Measurements from ENCODE around the gene PFAS.

PFAS gene

GRCh38 chr17:8231701-8232100, 17.4 kb upstream of the PFAS start:
- Histone ChIP-seq H3K27ac (ENCODE audit: low read depth, low read length, poor library complexity, severe bottlenecking) (no peak overlapping the region), H3K79me2 (ENCODE audit: insufficient read depth, low read length) (no peaks in the 10 kb centered on the region), H3K9me3 (ENCODE audit: low read length) (no peaks in the 10 kb centered on the region), H3K4me1 (ENCODE audit: insufficient read depth, low read length, severe bottlenecking) (peaks cover under 1% of the 10 kb centered on the region), H3K9me2 (ENCODE audit: low read depth, low read length) (no peaks in the 10 kb centered on the region), H3K36me3 (ENCODE audit: insufficient read depth, low read length) (peaks cover 98% of the 10 kb centered on the region), H3K4me2 (ENCODE audit: low read length) (no peak overlapping the region), H3K9ac (ENCODE audit: low read length) (no peak overlapping the region), H3K27me3 (ENCODE audit: insufficient read depth, low read length) (no peaks in the 10 kb centered on the region), H2AFZ (ENCODE audit: low read length) (no peak overlapping the region), H3K4me3 (ENCODE audit: low read depth, low read length, poor library complexity, severe bottlenecking) (no peak overlapping the region), H3F3A (ENCODE audit: insufficient read depth, low read length) (no peaks in the 10 kb centered on the region), H4K20me1 (ENCODE audit: insufficient read depth, low read length) (no peaks in the 10 kb centered on the region)
- TF ChIP-seq CTCF (IDR thresholded peaks at IDR 0.05; ENCODE audit: low read length) (no peak), EZH2 (IDR thresholded peaks at IDR 0.05; ENCODE audit: borderline replicate concordance, low read length) (no peak)

GRCh38 chr17:8234361-8235270, 14.5 kb upstream of the PFAS start:
- no peaks in the 10 kb centered on the region for H3K4me1 ChIP-seq (ENCODE audit: insufficient read depth, low read length, severe bottlenecking)
- H3K9me3 ChIP-seq (ENCODE audit: low read length): no peaks in the 10 kb centered on the region
- no peaks in the 10 kb centered on the region for H3F3A ChIP-seq (ENCODE audit: insufficient read depth, low read length)
- H3K27me3 ChIP-seq (ENCODE audit: insufficient read depth, low read length): no peaks in the 10 kb centered on the region
- no peak overlapping the region for H3K9ac ChIP-seq (ENCODE audit: low read length)
- H3K36me3 ChIP-seq (ENCODE audit: insufficient read depth, low read length): peaks cover 96% of the 10 kb centered on the region
- TF ChIP-seq EZH2 (IDR thresholded peaks at IDR 0.05; ENCODE audit: borderline replicate concordance, low read length) (no peak), CTCF (IDR thresholded peaks at IDR 0.05; ENCODE audit: low read length) (no peak)
- H2AFZ ChIP-seq (ENCODE audit: low read length): no peak overlapping the region
- no peaks in the 10 kb centered on the region for H3K79me2 ChIP-seq (ENCODE audit: insufficient read depth, low read length)
- no peaks in the 10 kb centered on the region for H3K9me2 ChIP-seq (ENCODE audit: low read depth, low read length)
- H4K20me1 ChIP-seq (ENCODE audit: insufficient read depth, low read length): no peaks in the 10 kb centered on the region
- H3K4me2 ChIP-seq (ENCODE audit: low read length): no peak overlapping the region
- H3K4me3 ChIP-seq (ENCODE audit: low read depth, low read length, poor library complexity, severe bottlenecking): no peak overlapping the region
- no peak overlapping the region for H3K27ac ChIP-seq (ENCODE audit: low read depth, low read length, poor library complexity, severe bottlenecking)

GRCh38 chr17:8235676-8236075, 13.4 kb upstream of the PFAS start:
- no peaks in the 10 kb centered on the region for H3K79me2 ChIP-seq (ENCODE audit: insufficient read depth, low read length)
- H3K36me3 ChIP-seq (ENCODE audit: insufficient read depth, low read length): peaks cover 94% of the 10 kb centered on the region
- no peaks in the 10 kb centered on the region for H3K4me1 ChIP-seq (ENCODE audit: insufficient read depth, low read length, severe bottlenecking)
- no peak overlapping the region for H2AFZ ChIP-seq (ENCODE audit: low read length)
- no peak overlapping the region for H3K27ac ChIP-seq (ENCODE audit: low read depth, low read length, poor library complexity, severe bottlenecking)
- no peak overlapping the region for H3K4me2 ChIP-seq (ENCODE audit: low read length)
- no peaks in the 10 kb centered on the region for H3K9me3 ChIP-seq (ENCODE audit: low read length)
- no peaks in the 10 kb centered on the region for H4K20me1 ChIP-seq (ENCODE audit: insufficient read depth, low read length)
- TF ChIP-seq EZH2 (IDR thresholded peaks at IDR 0.05; ENCODE audit: borderline replicate concordance, low read length) (no peak), CTCF (IDR thresholded peaks at IDR 0.05; ENCODE audit: low read length) (no peak)
- H3K9me2 ChIP-seq (ENCODE audit: low read depth, low read length): no peaks in the 10 kb centered on the region
- no peaks in the 10 kb centered on the region for H3F3A ChIP-seq (ENCODE audit: insufficient read depth, low read length)
- H3K27me3 ChIP-seq (ENCODE audit: insufficient read depth, low read length): no peaks in the 10 kb centered on the region
- H3K4me3 ChIP-seq (ENCODE audit: low read depth, low read length, poor library complexity, severe bottlenecking): no peak overlapping the region
- H3K9ac ChIP-seq (ENCODE audit: low read length): no peak overlapping the region
